ENCODE results near the gene RMC1. TPM values are rescaled to one million over a fixed set of nuclear protein-coding genes. Genes with fewer than 3 reads are reported as not detected.

RMC1 gene
- total and polyA plus RNA-seq, 2 of the 13 experiments (the other 11 are each of a cell fraction or from before 2014, with no cell fraction given) = 9.4 to 19.5 TPM

DNA sequence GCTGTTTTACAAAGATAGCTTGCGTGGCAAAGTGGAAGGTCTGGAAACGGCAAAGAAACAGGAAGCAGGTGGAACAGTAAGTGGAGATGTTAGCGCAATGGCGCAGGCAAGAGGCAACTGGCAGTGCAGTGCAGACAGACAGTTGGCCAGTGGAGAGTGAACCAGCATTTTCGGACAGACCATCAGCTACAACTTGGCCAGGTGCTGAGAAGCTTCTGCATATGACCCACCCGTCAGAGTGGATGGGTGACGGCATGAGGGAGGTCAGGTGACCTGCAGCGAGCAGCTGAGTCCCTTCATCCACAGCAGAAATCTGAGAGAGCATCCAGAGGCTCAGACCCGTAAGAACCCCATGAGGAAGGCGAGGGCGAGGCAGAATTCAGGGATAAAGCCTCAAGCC lies 49.2 kb downstream of the RMC1 start:
- no peak overlapping the region for H2AFZ ChIP-seq (ENCODE audit: low read length)
- no peak overlapping the region for H3K4me3 ChIP-seq (replicated peaks in 1 of 3; ENCODE audit: insufficient read depth in 1 of 3, low read depth in 2 of 3, low read length in 3 of 3)
- no peak overlapping the region for H3K27ac ChIP-seq (ENCODE audit: extremely low read length, insufficient read depth, low read length)
- BruUV-seq (replicated peaks) = no TSS peak
- ChIA-PET CTCF (ENCODE audit: low intra/inter-chr PET ratio, low total read pairs) (no interaction called here), POLR2A (no interaction called here)
- intact Hi-C loops (cut with micrococcal nuclease; ENCODE audit: unreplicated experiment) = no loop called here
- no peak for ATAC-seq
- H3K27me3 ChIP-seq (ENCODE audit: control insufficient read depth in 1 of 2, insufficient read depth in 2 of 2, low read length in 2 of 2) = no peaks in the 10 kb centered on the region
- H3K4me1 ChIP-seq (ENCODE audit: insufficient read depth, low read length) = peaks cover 73% of the 10 kb centered on the region
- H4K20me1 ChIP-seq (ENCODE audit: insufficient read depth, low read length) = no peaks in the 10 kb centered on the region
- FAIRE-seq = no peak
- TF ChIP-seq ZNF337 (CRISPR knock-in tag; IDR thresholded peaks at IDR 0.05; ENCODE audit: borderline replicate concordance, low read depth) (no peak), ZNF674 (CRISPR knock-in tag; IDR thresholded peaks at IDR 0.05; ENCODE audit: low read depth) (no peak)
- TF ChIP-seq, protein P1, sequence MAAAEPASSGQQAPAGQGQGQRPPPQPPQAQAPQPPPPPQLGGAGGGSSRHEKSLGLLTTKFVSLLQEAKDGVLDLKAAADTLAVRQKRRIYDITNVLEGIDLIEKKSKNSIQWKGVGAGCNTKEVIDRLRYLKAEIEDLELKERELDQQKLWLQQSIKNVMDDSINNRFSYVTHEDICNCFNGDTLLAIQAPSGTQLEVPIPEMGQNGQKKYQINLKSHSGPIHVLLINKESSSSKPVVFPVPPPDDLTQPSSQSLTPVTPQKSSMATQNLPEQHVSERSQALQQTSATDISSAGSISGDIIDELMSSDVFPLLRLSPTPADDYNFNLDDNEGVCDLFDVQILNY (CRISPR knock-in tag; conservative IDR thresholded peaks at IDR 0.05) = no peak
- in situ Hi-C loops (cut with HindIII; ENCODE audit: extremely low pct_ligation_motif_present, low pct_unique_long_range_greater_than_20kb) = no loop called here
- H3K4me2 ChIP-seq (ENCODE audit: low read depth, low read length) = no peak overlapping the region
- DNase-seq (ENCODE audit: low spot score) = no peak
- H3K9me3 ChIP-seq (ENCODE audit: low read length) = no peaks in the 10 kb centered on the region
- 86% methylated on average over 11 of the region's 11 CpGs for WGBS (ENCODE audit: low lambda C conversion rate)
- peaks cover 16% of the 10 kb centered on the region for H3K79me2 ChIP-seq (ENCODE audit: insufficient read depth, low read length)
- H3K9ac ChIP-seq (ENCODE audit: insufficient read depth, low read depth, low read length) = no peak overlapping the region
- peaks cover 32 to 74% of the 10 kb centered on the region in 2 experiments for H3K36me3 ChIP-seq (replicated peaks in 1 of 2; ENCODE audit: control insufficient read depth in 1 of 2, insufficient read depth in 2 of 2, low read length in 2 of 2)

DNA sequence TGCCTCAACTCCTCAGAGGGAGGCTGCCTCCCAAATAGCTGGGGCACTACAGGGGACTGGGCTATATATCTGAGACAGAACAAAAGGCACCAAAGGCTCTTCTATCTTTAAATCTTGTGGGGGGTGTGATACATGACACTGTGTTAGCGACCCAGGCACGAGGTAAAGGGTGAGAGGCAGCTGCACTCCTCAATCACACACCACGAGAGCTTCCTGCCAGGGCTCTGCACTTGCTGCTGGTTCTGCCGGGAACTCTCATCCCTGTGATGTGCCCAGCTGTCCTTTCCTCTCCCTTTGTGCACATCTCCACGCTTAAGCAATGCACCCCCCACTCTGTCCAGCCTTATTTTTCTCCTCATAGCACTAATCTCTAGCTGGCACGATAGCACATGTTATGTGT lies 50.6 kb downstream of the RMC1 start:
- Histone ChIP-seq H4K20me1 (ENCODE audit: insufficient read depth, low read length) (no peaks in the 10 kb centered on the region), H3K9me3 (ENCODE audit: low read length) (no peaks in the 10 kb centered on the region), H3K36me3 (replicated peaks in 1 of 2; ENCODE audit: control insufficient read depth in 1 of 2, insufficient read depth in 2 of 2, low read length in 2 of 2) (peaks cover 36 to 67% of the 10 kb centered on the region in 2 experiments), H3K79me2 (ENCODE audit: insufficient read depth, low read length) (peaks cover 16% of the 10 kb centered on the region), H3K9ac (ENCODE audit: insufficient read depth, low read depth, low read length) (no peak overlapping the region), H2AFZ (ENCODE audit: low read length) (no peak overlapping the region), H3K27ac (ENCODE audit: extremely low read length, insufficient read depth, low read length) (no peak overlapping the region), H3K27me3 (ENCODE audit: control insufficient read depth in 1 of 2, insufficient read depth in 2 of 2, low read length in 2 of 2) (no peaks in the 10 kb centered on the region), H3K4me3 (replicated peaks in 1 of 3; ENCODE audit: insufficient read depth in 1 of 3, low read depth in 2 of 3, low read length in 3 of 3) (no peak overlapping the region), H3K4me1 (ENCODE audit: insufficient read depth, low read length) (peaks cover 69% of the 10 kb centered on the region), H3K4me2 (ENCODE audit: low read depth, low read length) (no peak overlapping the region)
- ChIA-PET CTCF (ENCODE audit: low intra/inter-chr PET ratio, low total read pairs) (no interaction called here), POLR2A (interaction anchor here (4.6 kb wide), 1 partner anchor 32 kb away, joined by 25 read pairs; the partner anchor contains the start of gene NPC1)
- BruUV-seq (replicated peaks) = no TSS peak
- no peak for DNase-seq (ENCODE audit: low spot score)
- no peak for ATAC-seq
- TF ChIP-seq ZNF737 (CRISPR knock-in tag; IDR thresholded peaks at IDR 0.05; ENCODE audit: borderline replicate concordance) (no peak), KDM6A (CRISPR knock-in tag; IDR thresholded peaks at IDR 0.05; ENCODE audit: low read depth) (no peak), ZNF12 (CRISPR knock-in tag; IDR thresholded peaks at IDR 0.05) (no peak), RXRA (CRISPR knock-in tag; IDR thresholded peaks at IDR 0.05) (no peak), REPIN1 (CRISPR knock-in tag; IDR thresholded peaks at IDR 0.05; ENCODE audit: borderline replicate concordance, low read depth) (no peak)
- TF ChIP-seq, protein P2, sequence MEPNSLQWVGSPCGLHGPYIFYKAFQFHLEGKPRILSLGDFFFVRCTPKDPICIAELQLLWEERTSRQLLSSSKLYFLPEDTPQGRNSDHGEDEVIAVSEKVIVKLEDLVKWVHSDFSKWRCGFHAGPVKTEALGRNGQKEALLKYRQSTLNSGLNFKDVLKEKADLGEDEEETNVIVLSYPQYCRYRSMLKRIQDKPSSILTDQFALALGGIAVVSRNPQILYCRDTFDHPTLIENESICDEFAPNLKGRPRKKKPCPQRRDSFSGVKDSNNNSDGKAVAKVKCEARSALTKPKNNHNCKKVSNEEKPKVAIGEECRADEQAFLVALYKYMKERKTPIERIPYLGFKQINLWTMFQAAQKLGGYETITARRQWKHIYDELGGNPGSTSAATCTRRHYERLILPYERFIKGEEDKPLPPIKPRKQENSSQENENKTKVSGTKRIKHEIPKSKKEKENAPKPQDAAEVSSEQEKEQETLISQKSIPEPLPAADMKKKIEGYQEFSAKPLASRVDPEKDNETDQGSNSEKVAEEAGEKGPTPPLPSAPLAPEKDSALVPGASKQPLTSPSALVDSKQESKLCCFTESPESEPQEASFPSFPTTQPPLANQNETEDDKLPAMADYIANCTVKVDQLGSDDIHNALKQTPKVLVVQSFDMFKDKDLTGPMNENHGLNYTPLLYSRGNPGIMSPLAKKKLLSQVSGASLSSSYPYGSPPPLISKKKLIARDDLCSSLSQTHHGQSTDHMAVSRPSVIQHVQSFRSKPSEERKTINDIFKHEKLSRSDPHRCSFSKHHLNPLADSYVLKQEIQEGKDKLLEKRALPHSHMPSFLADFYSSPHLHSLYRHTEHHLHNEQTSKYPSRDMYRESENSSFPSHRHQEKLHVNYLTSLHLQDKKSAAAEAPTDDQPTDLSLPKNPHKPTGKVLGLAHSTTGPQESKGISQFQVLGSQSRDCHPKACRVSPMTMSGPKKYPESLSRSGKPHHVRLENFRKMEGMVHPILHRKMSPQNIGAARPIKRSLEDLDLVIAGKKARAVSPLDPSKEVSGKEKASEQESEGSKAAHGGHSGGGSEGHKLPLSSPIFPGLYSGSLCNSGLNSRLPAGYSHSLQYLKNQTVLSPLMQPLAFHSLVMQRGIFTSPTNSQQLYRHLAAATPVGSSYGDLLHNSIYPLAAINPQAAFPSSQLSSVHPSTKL (CRISPR knock-in tag; IDR thresholded peaks at IDR 0.05) = no peak
- TF ChIP-seq, protein P3, sequence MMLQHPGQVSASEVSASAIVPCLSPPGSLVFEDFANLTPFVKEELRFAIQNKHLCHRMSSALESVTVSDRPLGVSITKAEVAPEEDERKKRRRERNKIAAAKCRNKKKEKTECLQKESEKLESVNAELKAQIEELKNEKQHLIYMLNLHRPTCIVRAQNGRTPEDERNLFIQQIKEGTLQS (CRISPR knock-in tag; IDR thresholded peaks at IDR 0.05) = no peak
- in situ Hi-C loops (cut with HindIII; ENCODE audit: extremely low pct_ligation_motif_present, low pct_unique_long_range_greater_than_20kb) = no loop called here
- 98% methylated on average over 5 of the region's 6 CpGs for WGBS (ENCODE audit: low lambda C conversion rate)
- FAIRE-seq = no peak
- intact Hi-C loops (cut with micrococcal nuclease; ENCODE audit: unreplicated experiment) = no loop called here

Measured in HepG2 (cell line).